Ovary (tissue), 3 donors: Measurements from ENCODE around the gene ARHGEF7.

Experiments used
- EP300 ChIP-seq: sonication (generic); formaldehyde crosslinking; IDR thresholded peaks from one replicate; pipeline ENCODE4 v1.6.1; 2017; ENCODE audit warnings: antibody characterized with exemption
- POLR2A ChIP-seq: fragments of 450-650 bp; IDR thresholded peaks from one replicate; pipeline ENCODE4 v1.6.1; 2017; ENCODE audit warnings: antibody characterized with exemption, mild to moderate bottlenecking, moderate library complexity
- TF ChIP-seq, protein P1 (sequence below), 3 donors: fragments of 450-650 bp in 2 of 3; fragments of 200-600 bp in 1 of 3; IDR thresholded peaks; one replicate each; pipeline versions ENCODE4 v1.5.1 to v1.8.0; 2016 to 2022; ENCODE audit warnings: antibody characterized with exemption in 3 of 3, mild to moderate bottlenecking in 1 of 3
- donor health status: DM: no; HTN: no; CAD: no.

GRCh38 chr13:111278258-111278657 lies 163.1 kb downstream of the ARHGEF7 start:
- TF ChIP-seq, protein P1, sequence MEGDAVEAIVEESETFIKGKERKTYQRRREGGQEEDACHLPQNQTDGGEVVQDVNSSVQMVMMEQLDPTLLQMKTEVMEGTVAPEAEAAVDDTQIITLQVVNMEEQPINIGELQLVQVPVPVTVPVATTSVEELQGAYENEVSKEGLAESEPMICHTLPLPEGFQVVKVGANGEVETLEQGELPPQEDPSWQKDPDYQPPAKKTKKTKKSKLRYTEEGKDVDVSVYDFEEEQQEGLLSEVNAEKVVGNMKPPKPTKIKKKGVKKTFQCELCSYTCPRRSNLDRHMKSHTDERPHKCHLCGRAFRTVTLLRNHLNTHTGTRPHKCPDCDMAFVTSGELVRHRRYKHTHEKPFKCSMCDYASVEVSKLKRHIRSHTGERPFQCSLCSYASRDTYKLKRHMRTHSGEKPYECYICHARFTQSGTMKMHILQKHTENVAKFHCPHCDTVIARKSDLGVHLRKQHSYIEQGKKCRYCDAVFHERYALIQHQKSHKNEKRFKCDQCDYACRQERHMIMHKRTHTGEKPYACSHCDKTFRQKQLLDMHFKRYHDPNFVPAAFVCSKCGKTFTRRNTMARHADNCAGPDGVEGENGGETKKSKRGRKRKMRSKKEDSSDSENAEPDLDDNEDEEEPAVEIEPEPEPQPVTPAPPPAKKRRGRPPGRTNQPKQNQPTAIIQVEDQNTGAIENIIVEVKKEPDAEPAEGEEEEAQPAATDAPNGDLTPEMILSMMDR (IDR thresholded peaks at IDR 0.05) = no peak
- no peak for TF ChIP-seq POLR2A
- no peak for TF ChIP-seq EP300
